GM23338 (cell line): ENCODE measurements around the gene FAR1. TPM values are rescaled to one million over a fixed set of nuclear protein-coding genes. Genes with fewer than 3 reads are reported as not detected.
"Not testable (repeated sequence)": the region's sequence is repeated elsewhere in the genome, so short reads cannot be mapped to it uniquely, and the experiment has no call there.

Source experiments
- ATAC-seq: fragments of 200-7000 bp; cut with Tn5 transposase; 3 replicates; pipeline ENCODE4 v1.9.1; 2020
- DNase-seq: peaks from one replicate; pipeline ENCODE4 v3.0.0-alpha.2; 2015; ENCODE audit warnings: low spot score
- H2AFZ ChIP-seq: fragments of 200-600 bp; sonication (generic); 2 replicates; pipeline ENCODE4 v1.8.0; 2016; ENCODE audit warnings: antibody characterized with exemption, mild to moderate bottlenecking, moderate library complexity
- H3F3A ChIP-seq: fragments of 200-600 bp; sonication (generic); replicated peaks from 2 replicates; pipeline ENCODE4 v1.8.0; 2017; ENCODE audit warnings: antibody characterized with exemption, mixed run types, low read depth
- H3K27ac ChIP-seq: fragments of 200-600 bp; sonication (generic); 2 replicates; pipeline ENCODE4 v1.6.1; 2016; ENCODE audit warnings: low read depth
- H3K27me3 ChIP-seq: fragments of 200-600 bp; sonication (generic); 2 replicates; pipeline ENCODE4 v1.8.0; 2016; ENCODE audit warnings: mild to moderate bottlenecking, mixed run types, moderate library complexity; ENCODE audit not compliant: insufficient read depth
- H3K36me3 ChIP-seq: fragments of 200-600 bp; sonication (generic); 2 replicates; pipeline ENCODE4 v1.8.0; 2016; ENCODE audit warnings: mild to moderate bottlenecking; ENCODE audit not compliant: insufficient read depth
- H3K4me1 ChIP-seq: fragments of 200-600 bp; sonication (generic); 2 replicates; pipeline ENCODE4 v1.8.0; 2016; ENCODE audit warnings: mild to moderate bottlenecking, moderate library complexity; ENCODE audit not compliant: insufficient read depth
- H3K4me2 ChIP-seq: fragments of 200-600 bp; sonication (generic); 2 replicates; pipeline ENCODE4 v1.7.1; 2017; ENCODE audit warnings: mixed run types
- H3K4me3 ChIP-seq: fragments of 200-600 bp; sonication (generic); 2 replicates; pipeline ENCODE4 v1.6.1; 2016; ENCODE audit warnings: mixed run types
- H3K79me2 ChIP-seq: fragments of 200-600 bp; sonication (generic); replicated peaks from 2 replicates; pipeline ENCODE4 v1.8.0; 2017; ENCODE audit warnings: mild to moderate bottlenecking; ENCODE audit not compliant: insufficient read depth
- H3K9me2 ChIP-seq: fragments of 200-600 bp; sonication (generic); 2 replicates; pipeline ENCODE4 v1.8.0; 2017; ENCODE audit not compliant: insufficient read depth
- H4K20me1 ChIP-seq: fragments of 200-600 bp; sonication (generic); replicated peaks from 2 replicates; pipeline ENCODE4 v1.8.0; 2017; ENCODE audit warnings: mild to moderate bottlenecking; ENCODE audit not compliant: insufficient read depth
- H3K27ac Mint-ChIP-seq: 2 replicates; pipeline ENCODE4 v1.8.0; 2020; ENCODE audit warnings: inconsistent platforms, mild to moderate bottlenecking, moderate library complexity, mixed read lengths
- H3K27me3 Mint-ChIP-seq: 3 replicates; pipeline ENCODE4 v1.8.0; 2022; ENCODE audit warnings: low read depth, mild to moderate bottlenecking, moderate library complexity, mixed read lengths, inconsistent platforms; ENCODE audit not compliant: insufficient read depth, poor library complexity
- H3K36me3 Mint-ChIP-seq: 3 replicates; pipeline ENCODE4 v1.8.0; 2021; ENCODE audit warnings: low read depth, mild to moderate bottlenecking, inconsistent platforms, moderate library complexity, mixed read lengths
- H3K4me1 Mint-ChIP-seq: 3 replicates; pipeline ENCODE4 v1.8.0; 2020; ENCODE audit warnings: mild to moderate bottlenecking, inconsistent platforms, mixed read lengths
- H3K4me3 Mint-ChIP-seq: 3 replicates; pipeline ENCODE4 v1.8.0; 2021; ENCODE audit warnings: moderate library complexity, mild to moderate bottlenecking, inconsistent platforms, mixed read lengths
- H3K9me3 Mint-ChIP-seq: 3 replicates; pipeline ENCODE4 v1.8.0; 2020; ENCODE audit warnings: moderate library complexity, mild to moderate bottlenecking, inconsistent platforms, mixed read lengths
- CREB1 ChIP-seq: fragments of 250-450 bp; sonication (Bioruptor Pico); IDR thresholded peaks from 2 replicates; pipeline ENCODE4 v1.5.0; 2020; ENCODE audit warnings: low read depth, mild to moderate bottlenecking, moderate library complexity
- CTCF ChIP-seq, 2 experiments: fragments of 200-600 bp in 1 of 2; sonication (generic) in 1 of 2; conservative IDR thresholded peaks; 2 replicates each; pipeline versions ENCODE4 v1.5.1 to v1.6.1; 2016 to 2017; ENCODE audit warnings: antibody characterized with exemption in 2 of 2, low read depth in 2 of 2, mild to moderate bottlenecking in 2 of 2, moderate library complexity in 1 of 2
- ETS1 ChIP-seq: IDR thresholded peaks from 2 replicates; pipeline ENCODE4 v1.6.1; 2016; ENCODE audit warnings: antibody characterized with exemption
- EZH2 ChIP-seq: fragments of 200-600 bp; sonication (generic); IDR thresholded peaks from one replicate; pipeline ENCODE4 v1.8.0; 2017; ENCODE audit warnings: antibody characterized with exemption, mild to moderate bottlenecking, low read depth; ENCODE audit not compliant: unreplicated experiment
- EZH2phosphoT487 ChIP-seq: fragments of 200-600 bp; sonication (generic); IDR thresholded peaks from one replicate; pipeline ENCODE4 v1.8.1; 2018; ENCODE audit warnings: antibody characterized with exemption; ENCODE audit not compliant: unreplicated experiment
- JUNB ChIP-seq: IDR thresholded peaks from one replicate; pipeline ENCODE4 v1.6.1; 2016; ENCODE audit warnings: antibody characterized with exemption; ENCODE audit not compliant: unreplicated experiment
- STAT1 ChIP-seq: IDR thresholded peaks from one replicate; pipeline ENCODE4 v1.6.1; 2016; ENCODE audit warnings: antibody characterized with exemption; ENCODE audit not compliant: unreplicated experiment
- ZNF114 ChIP-seq: fragments of 250-450 bp; sonication (Bioruptor Pico); IDR thresholded peaks from 2 replicates; pipeline ENCODE4 v1.5.0; 2020; ENCODE audit warnings: mild to moderate bottlenecking, moderate library complexity
- ZNF331 ChIP-seq: fragments of 250-450 bp; sonication (Bioruptor Pico); IDR thresholded peaks from 2 replicates; pipeline ENCODE4 v1.5.0; 2020; ENCODE audit warnings: low read depth, mild to moderate bottlenecking, moderate library complexity
- polyA plus RNA-seq: library from polyadenylated mRNA; unstranded; fragments of >200 nt; fragmentation: Nextera tagmentation; extraction: Ambion mirVana; gene quantifications from 2 replicates; pipeline ENCODE4 v1.2.1, GENCODE V29; 2016
- total RNA-seq: library from RNA; depleted of rRNA; stranded (reverse); fragments of >200 nt; shearing (Covaris generic); gene quantifications from 2 replicates; pipeline ENCODE4 v1.2.3, GENCODE V29; 2014
- TF ChIP-seq, protein P1 (sequence below): IDR thresholded peaks from one replicate; pipeline ENCODE4 v1.6.1; 2018; ENCODE audit warnings: antibody characterized with exemption; ENCODE audit not compliant: unreplicated experiment

Gene FAR1
- total and polyA plus RNA-seq, 2 experiments from 2014 or later: 27.3 to 79.5 TPM

GRCh38 chr11:13649619-13650018, 18.8 kb upstream of the FAR1 start (continued):
- TF ChIP-seq, protein P1, sequence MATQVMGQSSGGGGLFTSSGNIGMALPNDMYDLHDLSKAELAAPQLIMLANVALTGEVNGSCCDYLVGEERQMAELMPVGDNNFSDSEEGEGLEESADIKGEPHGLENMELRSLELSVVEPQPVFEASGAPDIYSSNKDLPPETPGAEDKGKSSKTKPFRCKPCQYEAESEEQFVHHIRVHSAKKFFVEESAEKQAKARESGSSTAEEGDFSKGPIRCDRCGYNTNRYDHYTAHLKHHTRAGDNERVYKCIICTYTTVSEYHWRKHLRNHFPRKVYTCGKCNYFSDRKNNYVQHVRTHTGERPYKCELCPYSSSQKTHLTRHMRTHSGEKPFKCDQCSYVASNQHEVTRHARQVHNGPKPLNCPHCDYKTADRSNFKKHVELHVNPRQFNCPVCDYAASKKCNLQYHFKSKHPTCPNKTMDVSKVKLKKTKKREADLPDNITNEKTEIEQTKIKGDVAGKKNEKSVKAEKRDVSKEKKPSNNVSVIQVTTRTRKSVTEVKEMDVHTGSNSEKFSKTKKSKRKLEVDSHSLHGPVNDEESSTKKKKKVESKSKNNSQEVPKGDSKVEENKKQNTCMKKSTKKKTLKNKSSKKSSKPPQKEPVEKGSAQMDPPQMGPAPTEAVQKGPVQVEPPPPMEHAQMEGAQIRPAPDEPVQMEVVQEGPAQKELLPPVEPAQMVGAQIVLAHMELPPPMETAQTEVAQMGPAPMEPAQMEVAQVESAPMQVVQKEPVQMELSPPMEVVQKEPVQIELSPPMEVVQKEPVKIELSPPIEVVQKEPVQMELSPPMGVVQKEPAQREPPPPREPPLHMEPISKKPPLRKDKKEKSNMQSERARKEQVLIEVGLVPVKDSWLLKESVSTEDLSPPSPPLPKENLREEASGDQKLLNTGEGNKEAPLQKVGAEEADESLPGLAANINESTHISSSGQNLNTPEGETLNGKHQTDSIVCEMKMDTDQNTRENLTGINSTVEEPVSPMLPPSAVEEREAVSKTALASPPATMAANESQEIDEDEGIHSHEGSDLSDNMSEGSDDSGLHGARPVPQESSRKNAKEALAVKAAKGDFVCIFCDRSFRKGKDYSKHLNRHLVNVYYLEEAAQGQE: no peak
- no peak for TF ChIP-seq ETS1
- TF ChIP-seq STAT1: no peak
- TF ChIP-seq EZH2phosphoT487: no peak
- TF ChIP-seq JUNB: no peak
- no peak for TF ChIP-seq ZNF114 (CRISPR knock-in tag)
- TF ChIP-seq EZH2: no peak

DNA sequence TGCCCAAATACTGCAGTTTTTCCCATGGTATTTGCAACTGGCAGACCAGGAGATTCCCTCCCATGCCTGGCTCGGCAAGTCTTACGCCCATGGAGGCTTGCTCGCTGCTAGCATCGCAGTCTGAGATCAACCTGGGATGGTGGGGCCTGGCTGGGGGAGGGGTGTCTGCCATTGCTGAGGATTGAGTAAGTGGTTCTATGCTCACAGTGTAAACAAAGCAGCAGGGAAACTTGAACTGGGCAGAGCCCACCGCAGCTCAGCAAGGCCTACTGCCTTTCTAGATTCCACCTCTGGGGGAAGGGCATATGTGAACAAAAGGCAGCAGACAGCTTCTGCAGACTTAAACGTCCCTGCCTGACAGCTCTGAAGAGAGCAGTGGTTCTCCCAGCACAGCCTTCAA, 17.0 kb upstream of the FAR1 start:
- not testable (repeated sequence) for H3K4me3 ChIP-seq, H4K20me1 ChIP-seq, H3K4me2 ChIP-seq, H3K27ac Mint-ChIP-seq, H3K9me3 Mint-ChIP-seq, H3K9me2 ChIP-seq, H3K36me3 ChIP-seq, H3K27me3 Mint-ChIP-seq, H3K4me1 Mint-ChIP-seq, H3K27ac ChIP-seq, H3K4me1 ChIP-seq, H3K79me2 ChIP-seq, H3K4me3 Mint-ChIP-seq, H3K27me3 ChIP-seq, H3F3A ChIP-seq, H3K36me3 Mint-ChIP-seq
- peak overlapping the region; percentile 9; the same call in 1 of the 2 replicates for H2AFZ ChIP-seq
- ATAC-seq: peak; percentile 36; the same call in 1 of the 3 replicates
- peak; percentile 20 for DNase-seq

GRCh38 chr11:13661074-13661623, 7.3 kb upstream of the FAR1 start:
- Histone ChIP-seq H4K20me1 (no peaks in the 10 kb centered on the region), H3F3A (no peaks in the 10 kb centered on the region), H2AFZ (no peak overlapping the region), H3K79me2 (no peaks in the 10 kb centered on the region), H3K4me3 (no peak overlapping the region), H3K27ac (no peak overlapping the region), H3K36me3 (no peaks in the 10 kb centered on the region; the same call in 1 of the 2 replicates), H3K9me2 (peaks cover 5% of the 10 kb centered on the region; the same call in 1 of the 2 replicates), H3K4me2 (no peak overlapping the region), H3K27me3 (no peaks in the 10 kb centered on the region), H3K4me1 (no peaks in the 10 kb centered on the region)
- Mint-ChIP-seq H3K27me3 (peaks cover 1% of the 10 kb centered on the region), H3K4me1 (no peaks in the 10 kb centered on the region; the same call in 2 of the 3 replicates), H3K4me3 (no peak overlapping the region), H3K27ac (no peak overlapping the region), H3K36me3 (peaks cover 10% of the 10 kb centered on the region), H3K9me3 (peaks cover 45% of the 10 kb centered on the region)
- ATAC-seq (no peak), DNase-seq (no peak)
- no peak for TF ChIP-seq ETS1
- no peak for TF ChIP-seq JUNB
- no peak for TF ChIP-seq EZH2phosphoT487
- TF ChIP-seq CREB1 (CRISPR knock-in tag): no peak
- TF ChIP-seq CTCF (conservative IDR thresholded peaks at IDR 0.05; ENCODE audit: low read depth in 2 of 2): no peak
- no peak for TF ChIP-seq ZNF114 (CRISPR knock-in tag)
- no peak for TF ChIP-seq ZNF331 (CRISPR knock-in tag)
- no peak for TF ChIP-seq STAT1
